H1 (cell line): Measurements from ENCODE around the gene GREB1. TPM values are rescaled to one million over a fixed set of nuclear protein-coding genes. Genes with fewer than 3 reads are reported as not detected.

Source experiments
- CTCF ChIA-PET: fragments of 300-600 bp; sonication (Branson Sonifier 250); formaldehyde crosslinking; loops from one replicate; lab custom pipeline; 2021; ENCODE audit not compliant: partially characterized antibody; lab: Charles Lee
- POLR2A ChIA-PET: fragments of 300-600 bp; sonication (Branson Sonifier 250); formaldehyde crosslinking; loops from one replicate; lab custom pipeline; 2021; ENCODE audit warnings: inconsistent platforms; ENCODE audit not compliant: partially characterized antibody; lab: Charles Lee
- DNase-seq, 2 experiments: peaks; one replicate each; pipeline versions ENCODE4 v3.0.0 to v3.0.0-alpha.2; 2010 to 2022; ENCODE audit warnings: low spot score in 2 of 2, low read depth in 1 of 2, mixed read lengths in 1 of 2
- FAIRE-seq: peaks from 2 replicates; lab custom pipeline; 2011; peaks lifted over from hg19 to GRCh38; lab: Jason Lieb, UNC
- H2AFZ ChIP-seq: 2 replicates; pipeline ENCODE4 v1.8.1; 2012; ENCODE audit warnings: low read length, inconsistent platforms
- H2AK5ac ChIP-seq: 2 replicates; pipeline ENCODE4 v1.6.1; 2013; ENCODE audit warnings: low read depth, low read length
- H2BK120ac ChIP-seq: replicated peaks from 2 replicates; pipeline ENCODE3; 2013; ENCODE audit warnings: low read depth, low read length, inconsistent platforms
- H2BK12ac ChIP-seq: 2 replicates; pipeline ENCODE4 v1.6.1; 2013; ENCODE audit warnings: low read depth, low read length
- H2BK15ac ChIP-seq: 2 replicates; pipeline ENCODE4 v1.6.1; 2013; ENCODE audit warnings: low read length
- H2BK20ac ChIP-seq: 2 replicates; pipeline ENCODE4 v1.6.1; 2013; ENCODE audit warnings: low read length
- H2BK5ac ChIP-seq: 2 replicates; pipeline ENCODE4 v1.6.1; 2013; ENCODE audit warnings: low read depth, low read length
- H3K14ac ChIP-seq: 2 replicates; pipeline ENCODE4 v1.6.1; 2013; ENCODE audit warnings: inconsistent platforms; ENCODE audit not compliant: insufficient read length
- H3K18ac ChIP-seq: 2 replicates; pipeline ENCODE4 v1.6.1; 2013; ENCODE audit warnings: low read length; ENCODE audit errors: extremely low read depth
- H3K23ac ChIP-seq: 2 replicates; pipeline ENCODE4 v1.6.1; 2013; ENCODE audit warnings: inconsistent platforms; ENCODE audit not compliant: insufficient read length
- H3K23me2 ChIP-seq: 2 replicates; pipeline ENCODE4 v1.6.1; 2013; ENCODE audit warnings: low read depth, low read length
- H3K27ac ChIP-seq: 2 replicates; pipeline ENCODE4 v1.6.1; 2011; ENCODE audit warnings: low read depth, low read length, inconsistent platforms
- H3K27me3 ChIP-seq, 4 experiments: replicated peaks in 1 of 4; 1 replicate in 1 of 4; 2 replicates in 3 of 4; pipeline versions ENCODE4 v1.6.1 to v1.8.1; 2011 to 2013; ENCODE audit warnings: low read length in 3 of 4, mild to moderate bottlenecking in 3 of 4, inconsistent platforms in 2 of 4, mixed read lengths in 2 of 4, moderate library complexity in 1 of 4; ENCODE audit not compliant: control insufficient read depth in 3 of 4, insufficient read depth in 3 of 4; ENCODE audit errors: extremely low read depth in 1 of 4
- H3K36me3 ChIP-seq, 4 experiments: 2 replicates each; pipeline versions ENCODE4 v1.6.1 to v1.8.1; 2011 to 2013; ENCODE audit warnings: mild to moderate bottlenecking in 4 of 4, low read length in 3 of 4, moderate library complexity in 2 of 4, control low read depth in 1 of 4, inconsistent platforms in 1 of 4; ENCODE audit not compliant: insufficient read depth in 4 of 4, control insufficient read depth in 2 of 4
- H3K4ac ChIP-seq: replicated peaks from 2 replicates; pipeline ENCODE3; 2013; ENCODE audit warnings: low read length, low read depth, mixed read lengths, inconsistent platforms; ENCODE audit not compliant: insufficient read length
- H3K4me1 ChIP-seq, 4 experiments: replicated peaks in 1 of 4; 1 replicate in 1 of 4; 2 replicates in 3 of 4; pipeline versions ENCODE4 v1.6.1 to v1.8.1; 2011 to 2013; ENCODE audit warnings: low read length in 3 of 4, inconsistent platforms in 2 of 4, mixed read lengths in 1 of 4; ENCODE audit not compliant: insufficient read depth in 4 of 4, control insufficient read depth in 3 of 4
- H3K4me2 ChIP-seq, 2 experiments: 2 replicates each; pipeline versions ENCODE4 v1.6.1 to v1.8.1; 2011 to 2013; ENCODE audit warnings: low read depth in 2 of 2, low read length in 2 of 2, control low read depth in 1 of 2, inconsistent platforms in 1 of 2, mild to moderate bottlenecking in 1 of 2; ENCODE audit not compliant: insufficient read depth in 1 of 2
- H3K4me3 ChIP-seq, 4 experiments: fragments of 200-600, 300-600 bp in 1 of 4; sonication (generic), shearing (Covaris generic), sonication (Bioruptor Twin) in 1 of 4; 2 replicates each; pipeline versions ENCODE4 v1.5.1 to v1.8.1; 2011 to 2016; ENCODE audit warnings: low read length in 4 of 4, low read depth in 3 of 4, control low read depth in 2 of 4, inconsistent platforms in 2 of 4, mild to moderate bottlenecking in 2 of 4, mixed read lengths in 1 of 4, moderate library complexity in 1 of 4; ENCODE audit not compliant: insufficient read depth in 2 of 4; ENCODE audit errors: extremely low read depth in 1 of 4
- H3K56ac ChIP-seq: replicated peaks from 2 replicates; pipeline ENCODE3; 2013; ENCODE audit warnings: low read depth, mild to moderate bottlenecking, mixed read lengths, low read length, inconsistent platforms; ENCODE audit not compliant: insufficient read length
- H3K79me1 ChIP-seq: 2 replicates; pipeline ENCODE4 v1.6.1; 2013; ENCODE audit warnings: low read depth, low read length, control low read depth
- H3K79me2 ChIP-seq, 2 experiments: 2 replicates each; pipeline versions ENCODE4 v1.6.1 to v1.8.1; 2012 to 2013; ENCODE audit warnings: low read length in 2 of 2, mild to moderate bottlenecking in 2 of 2, inconsistent platforms in 1 of 2; ENCODE audit not compliant: insufficient read depth in 2 of 2, control insufficient read depth in 1 of 2
- H3K9ac ChIP-seq, 4 experiments: replicated peaks in 1 of 4; 1 replicate in 1 of 4; 2 replicates in 3 of 4; pipeline versions ENCODE4 v1.6.1 to v1.8.1; 2011 to 2013; ENCODE audit warnings: low read depth in 3 of 4, low read length in 3 of 4, control low read depth in 2 of 4, mild to moderate bottlenecking in 2 of 4, moderate library complexity in 2 of 4, inconsistent platforms in 1 of 4; ENCODE audit errors: extremely low read depth in 1 of 4
- H3K9me3 ChIP-seq, 2 experiments: 2 replicates each; pipeline versions ENCODE4 v1.6.1 to v1.8.1; 2012 to 2013; ENCODE audit warnings: mild to moderate bottlenecking in 2 of 2, moderate library complexity in 2 of 2, control low read depth in 1 of 2, inconsistent platforms in 1 of 2, low read depth in 1 of 2, low read length in 1 of 2, mixed read lengths in 1 of 2; ENCODE audit not compliant: insufficient read depth in 2 of 2
- H4K20me1 ChIP-seq, 2 experiments: replicated peaks in 1 of 2; 2 replicates each; pipeline versions ENCODE3 to v1.8.1; 2011 to 2013; ENCODE audit warnings: inconsistent platforms in 2 of 2, low read length in 2 of 2, mild to moderate bottlenecking in 1 of 2; ENCODE audit not compliant: insufficient read depth in 2 of 2, control insufficient read depth in 1 of 2
- H4K5ac ChIP-seq: 2 replicates; pipeline ENCODE4 v1.6.1; 2013; ENCODE audit warnings: low read length, low read depth, mixed read lengths, inconsistent platforms; ENCODE audit not compliant: insufficient read length
- H4K8ac ChIP-seq: 2 replicates; pipeline ENCODE4 v1.8.0; 2013; ENCODE audit warnings: mild to moderate bottlenecking, moderate library complexity, low read length, inconsistent platforms; ENCODE audit not compliant: insufficient read depth; ENCODE audit errors: extremely low read depth
- H4K91ac ChIP-seq: replicated peaks from 2 replicates; pipeline ENCODE3; 2013; ENCODE audit warnings: low read length, mixed read lengths, inconsistent platforms; ENCODE audit not compliant: insufficient read length
- CEBPB ChIP-seq: IDR thresholded peaks from 2 replicates; pipeline ENCODE4 v1.6.1; 2012; ENCODE audit warnings: low read depth, low read length
- WGBS, 2 experiments: shearing (Covaris generic) in 1 of 2; methylation state at CpG; one replicate each; pipeline versions ENCODE4 v1.1.6 to v1.1.7; 2013 to 2015; ENCODE audit warnings: low lambda C conversion rate in 2 of 2, mixed read lengths in 2 of 2, inconsistent platforms in 1 of 2, low coverage in 1 of 2, missing lambda C conversion rate in 1 of 2; ENCODE audit not compliant: insufficient replicate concordance in 2 of 2, insufficient coverage in 1 of 2, insufficient read length in 1 of 2; ENCODE audit errors: extremely low coverage in 1 of 2, missing lambda C conversion rate in 1 of 2; 5-methylcytosine and 5-hydroxymethylcytosine counted together
- polyA plus RNA-seq, 7 experiments: library from polyadenylated mRNA; depleted of rRNA in 3 of 7; stranded (reverse) in 5 of 7; unstranded in 2 of 7; fragments of >200 nt in 5 of 7; fragments of 200-250 nt in 2 of 7; gene quantifications; 1 replicate in 5 of 7; 2 replicates in 1 of 7; 4 replicates in 1 of 7; pipeline versions ENCODE4 v1.2.1 to v1.2.3, GENCODE V29; 2011 to 2013; ENCODE audit warnings: missing spikeins in 2 of 7, mixed read lengths in 2 of 7
- total RNA-seq: library from RNA; stranded (reverse); fragmentation: NEBNext Ultra II Directional; extraction: Animal tissue kit (Norgen Biotek cat#: 25700); gene quantifications from 2 replicates; pipeline ENCODE4 v1.2.1, GENCODE V29; 2021

GREB1 gene
- total and polyA plus RNA-seq, 2 of the 8 experiments (the other 6 are each of a cell fraction or from before 2014, with no cell fraction given): 7.9 to 43.4 TPM

DNA sequence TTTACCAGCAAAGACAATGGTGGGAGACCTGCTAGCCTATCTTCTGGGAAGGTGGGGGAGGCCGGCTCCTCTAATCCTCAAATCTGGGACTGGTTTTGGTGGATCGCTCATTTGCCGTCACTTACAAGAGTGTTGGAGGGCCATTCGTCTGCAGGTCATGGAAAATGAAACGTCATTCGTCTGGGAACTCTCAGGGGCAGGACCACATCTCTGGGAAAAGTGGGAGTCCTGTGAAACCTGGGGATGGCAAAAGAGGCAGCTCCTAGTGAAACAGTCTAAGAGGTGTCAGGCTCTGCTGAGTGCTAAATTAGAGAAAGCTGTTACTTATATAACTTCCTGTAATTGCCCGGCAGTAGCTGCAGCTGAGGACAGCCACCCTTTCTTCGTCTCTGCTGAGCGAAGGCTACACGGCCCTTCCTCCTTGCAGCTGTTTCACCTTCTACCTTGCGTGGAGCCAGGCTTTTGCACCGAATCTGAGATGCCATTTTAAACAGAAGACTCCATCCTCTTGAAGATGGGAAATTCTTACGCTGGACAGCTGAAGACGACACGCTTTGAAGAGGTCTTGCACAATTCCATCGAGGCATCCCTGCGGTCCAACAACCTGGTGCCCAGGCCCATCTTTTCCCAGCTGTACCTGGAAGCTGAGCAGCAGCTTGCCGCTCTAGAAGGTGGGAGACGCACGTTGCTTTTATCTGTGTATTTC, 22.4 kb downstream of the GREB1 start:
- Histone ChIP-seq H3K9ac (no peak overlapping the region), H2BK12ac (no peak overlapping the region), H3K4me3 (no peak overlapping the region), H4K8ac (no peak overlapping the region), H2BK5ac (no peak overlapping the region), H3K18ac (no peak overlapping the region), H3K79me2 (no peaks in the 10 kb centered on the region), H3K4me1 (peaks cover 0 to 6% (median 1%) of the 10 kb centered on the region in 4 experiments; a peak in 3 of 7 replicates), H3K27ac (no peak overlapping the region), H3K56ac (no peak overlapping the region), H3K4ac (no peak overlapping the region), H3K4me2 (no peak overlapping the region), H3K9me3 (no peaks in the 10 kb centered on the region), H2BK120ac (no peak overlapping the region), H2AK5ac (no peak overlapping the region), H4K20me1 (peaks cover 0 to 4% of the 10 kb centered on the region in 2 experiments), H4K5ac (no peak overlapping the region), H3K79me1 (peaks cover 6% of the 10 kb centered on the region), H3K14ac (no peak overlapping the region), H2AFZ (no peak overlapping the region), H3K23ac (no peak overlapping the region), H3K36me3 (no peaks in the 10 kb centered on the region), H2BK15ac (no peak overlapping the region), H3K27me3 (no peaks in the 10 kb centered on the region), H2BK20ac (no peak overlapping the region), H4K91ac (no peak overlapping the region), H3K23me2 (no peaks in the 10 kb centered on the region)
- WGBS, 2 experiments: 91% methylated on average over 20 of the region's 20 CpGs; no CpG with 5 or more reads in 1 of the 2 experiments
- FAIRE-seq (no peak), DNase-seq (no peak)
- ChIA-PET CTCF (interaction anchor here (0.9 to 21.3 kb wide), 8 partner anchors 9 to 77 kb away, joined by 3 to 275 read pairs (median 7); partner anchors contain the start of gene GREB1), POLR2A (no interaction called here)
- TF ChIP-seq CEBPB: no peak
